A549 (cell line): Measurements from ENCODE around the gene ITPRIP. TPM values are rescaled to one million over a fixed set of nuclear protein-coding genes. Genes with fewer than 3 reads are reported as not detected.

ENCODE experiments used
- ATAC-seq, 2 experiments: fragments of 200-7000 bp in 1 of 2; fragments of >200 bp in 1 of 2; cut with Nextera tagmentation in 1 of 2; cut with Tn5 transposase in 1 of 2; 3 replicates each; pipeline versions ENCODE4 v1.8.0 to v1.9.1; 2018 to 2020; ENCODE audit warnings: mild to moderate bottlenecking in 1 of 2, moderate library complexity in 1 of 2
- CTCF ChIA-PET: fragments of 300-600 bp; sonication (Branson Sonifier 250); formaldehyde crosslinking; extraction: SDS; loops from one replicate; lab custom pipeline; 2021; ENCODE audit warnings: antibody characterized with exemption, inconsistent platforms; lab: Yijun Ruan, JAX
- POLR2A ChIA-PET: fragments of 350-600 bp; formaldehyde crosslinking; extraction: SDS; loops from one replicate; lab custom pipeline; 2021; ENCODE audit warnings: antibody characterized with exemption, inconsistent platforms; lab: Yijun Ruan, JAX
- DNase-seq, 2 experiments: peaks; one replicate each; pipeline versions ENCODE4 v3.0.0 to v3.0.0-alpha.2; 2011 to 2016; ENCODE audit warnings: low read depth in 1 of 2, low spot score in 1 of 2
- FAIRE-seq: peaks from 2 replicates; lab custom pipeline; 2011; peaks lifted over from hg19 to GRCh38; lab: Jason Lieb, UNC
- H3K27ac ChIP-seq, 2 experiments: fragments of >200 bp; sonication (Bioruptor Twin); formaldehyde crosslinking; 3 replicates each; pipeline ENCODE4 v1.5.1; 2016 to 2017
- H3K4me1 ChIP-seq: fragments of >200 bp; sonication (Bioruptor Twin); formaldehyde crosslinking; 3 replicates; pipeline ENCODE4 v1.6.1; 2016
- H3K4me2 ChIP-seq: fragments of >200 bp; sonication (Bioruptor Twin); formaldehyde crosslinking; 3 replicates; pipeline ENCODE4 v1.6.1; 2016
- H3K4me3 ChIP-seq: fragments of >200 bp; sonication (Bioruptor Twin); formaldehyde crosslinking; 3 replicates; pipeline ENCODE4 v1.5.1; 2016
- H3K9me3 ChIP-seq: fragments of >200 bp; sonication (Bioruptor Twin); formaldehyde crosslinking; 3 replicates; pipeline ENCODE4 v1.6.1; 2016
- ATOH8 ChIP-seq: fragments of 250-450 bp; sonication (Bioruptor Pico); IDR thresholded peaks from 2 replicates; pipeline ENCODE4 v1.5.0; 2020; ENCODE audit warnings: low read depth, mild to moderate bottlenecking, moderate library complexity
- BCL3 ChIP-seq: fragments of >200 bp; sonication (Bioruptor Twin); formaldehyde crosslinking; IDR thresholded peaks from 3 replicates; pipeline ENCODE4 v1.6.1; 2016
- CBX8 ChIP-seq: fragments of 200-600 bp; sonication (generic); IDR thresholded peaks from 2 replicates; pipeline ENCODE4 v1.6.1; 2016
- CEBPB ChIP-seq, 2 experiments: fragments of >200 bp in 1 of 2; sonication (Bioruptor Twin) in 1 of 2; formaldehyde crosslinking in 1 of 2; IDR thresholded peaks; 2 replicates each; pipeline ENCODE4 v1.6.1; 2012 to 2016
- CHD4 ChIP-seq: fragments of 200-600 bp; sonication (generic); IDR thresholded peaks from 2 replicates; pipeline ENCODE4 v1.6.1; 2016; ENCODE audit warnings: antibody characterized with exemption, mild to moderate bottlenecking, borderline replicate concordance
- EHMT2 ChIP-seq: fragments of 200-600 bp; sonication (generic); IDR thresholded peaks from 2 replicates; pipeline ENCODE4 v1.6.1; 2016; ENCODE audit warnings: antibody characterized with exemption, low read depth, mild to moderate bottlenecking, moderate library complexity
- ESRRA ChIP-seq: fragments of 150-350 bp; IDR thresholded peaks from 2 replicates; pipeline ENCODE4 v1.6.1; 2014; ENCODE audit warnings: mild to moderate bottlenecking, low read length, borderline replicate concordance
- FOXS1 ChIP-seq: fragments of 250-450 bp; sonication (Bioruptor Pico); IDR thresholded peaks from 2 replicates; pipeline ENCODE4 v1.5.0; 2020; ENCODE audit warnings: mild to moderate bottlenecking, moderate library complexity
- GATA3 ChIP-seq: IDR thresholded peaks from 2 replicates; pipeline ENCODE4 v1.6.1; 2012; ENCODE audit warnings: borderline replicate concordance
- HEYL ChIP-seq: fragments of 250-450 bp; sonication (Bioruptor Pico); IDR thresholded peaks from 2 replicates; pipeline ENCODE4 v1.8.0; 2021; ENCODE audit warnings: mild to moderate bottlenecking, moderate library complexity
- HMGXB4 ChIP-seq: fragments of 250-450 bp; sonication (Bioruptor Pico); IDR thresholded peaks from 2 replicates; pipeline ENCODE4 v1.5.0; 2021; ENCODE audit warnings: mild to moderate bottlenecking, moderate library complexity, borderline replicate concordance
- HOXB5 ChIP-seq: fragments of 250-450 bp; sonication (Bioruptor Pico); IDR thresholded peaks from 2 replicates; pipeline ENCODE4 v1.5.0; 2020; ENCODE audit warnings: mild to moderate bottlenecking, moderate library complexity
- JUNB ChIP-seq: fragments of >200 bp; sonication (Bioruptor Twin); formaldehyde crosslinking; IDR thresholded peaks from 2 replicates; pipeline ENCODE4 v1.6.1; 2016
- MAX ChIP-seq: IDR thresholded peaks from 2 replicates; pipeline ENCODE4 v1.6.1; 2012
- NPAS2 ChIP-seq: fragments of 250-450 bp; sonication (Bioruptor Pico); IDR thresholded peaks from 2 replicates; pipeline ENCODE4 v1.8.0; 2022; ENCODE audit warnings: mild to moderate bottlenecking, moderate library complexity, borderline replicate concordance
- NR3C1 ChIP-seq: fragments of >200 bp; sonication (Bioruptor Twin); formaldehyde crosslinking; IDR thresholded peaks from 3 replicates; pipeline ENCODE4 v1.6.1; 2017
- PBX3 ChIP-seq: IDR thresholded peaks from 2 replicates; pipeline ENCODE4 v1.6.1; 2012
- POLR2A ChIP-seq: IDR thresholded peaks from 2 replicates; pipeline ENCODE4 v1.6.1; 2012; ENCODE audit warnings: mild to moderate bottlenecking, low read length
- RAD21 ChIP-seq, 2 experiments: fragments of >200 bp in 1 of 2; sonication (Bioruptor Twin) in 1 of 2; formaldehyde crosslinking in 1 of 2; IDR thresholded peaks in 1 of 2; conservative IDR thresholded peaks in 1 of 2; 2 replicates in 1 of 2; 3 replicates in 1 of 2; pipeline ENCODE4 v1.6.1; 2012 to 2018; ENCODE audit warnings: inconsistent platforms in 1 of 2
- RARB ChIP-seq: fragments of 250-450 bp; sonication (Bioruptor Pico); IDR thresholded peaks from 2 replicates; pipeline ENCODE4 v1.8.0; 2021; ENCODE audit warnings: mild to moderate bottlenecking, moderate library complexity
- TP53 ChIP-seq: fragments of 250-450 bp; sonication (Bioruptor Pico); IDR thresholded peaks from 2 replicates; pipeline ENCODE4 v1.5.0; 2021; ENCODE audit warnings: mild to moderate bottlenecking, moderate library complexity
- USF2 ChIP-seq: fragments of 450-650 bp; IDR thresholded peaks from 2 replicates; pipeline ENCODE4 v1.6.1; 2014; ENCODE audit warnings: antibody characterized with exemption
- ZC3H11A ChIP-seq: fragments of 450-650 bp; IDR thresholded peaks from 2 replicates; pipeline ENCODE4 v1.6.1; 2014; ENCODE audit warnings: antibody characterized with exemption, mild to moderate bottlenecking
- WGBS: methylation state at CpG from one replicate; pipeline ENCODE4 v1.1.6; 2017; ENCODE audit errors: missing lambda C conversion rate; 5-methylcytosine and 5-hydroxymethylcytosine counted together
- polyA plus RNA-seq, 4 experiments: library from polyadenylated mRNA; depleted of rRNA in 3 of 4; stranded (reverse); fragments of >200 nt; fragmentation: RNase III in 1 of 4; extraction: RNeasy Plus Mini Kit Qiagen cat#74134 plus additional on column Dnase treatment in 1 of 4; gene quantifications; 2 replicates in 3 of 4; 3 replicates in 1 of 4; pipeline ENCODE4 v1.2.3, GENCODE V29; 2011 to 2017

ITPRIP gene
- polyA plus RNA-seq, 2 of the 4 experiments (the other 2 are of a cell fraction), result 14.8 to 21.0 TPM

GRCh38 chr10:104340641-104341040 is 2.4 kb upstream of the ITPRIP start:
- ChIA-PET POLR2A (no interaction called here), CTCF (interaction anchor here (1.1 to 2.7 kb wide), 6 partner anchors 9 to 66 kb away, joined by 3 to 19 read pairs (median 4); partner anchors contain the start of gene CFAP58)
- no peaks in the 10 kb centered on the region for H3K9me3 ChIP-seq
- peaks cover 28% of the 10 kb centered on the region for H3K4me1 ChIP-seq
- 93% methylated on average over 4 of the region's 4 CpGs for WGBS
- ATAC-seq, result no peak
- no peak overlapping the region for H3K4me3 ChIP-seq
- H3K4me2 ChIP-seq, result no peak overlapping the region; the same call in 2 of the 3 replicates
- peak overlapping the region in 1 of 2 experiments; percentile 42; a peak in 2 of 6 replicates for H3K27ac ChIP-seq
- TF ChIP-seq HMGXB4 (CRISPR knock-in tag), result no peak
- TF ChIP-seq HOXB5 (CRISPR knock-in tag), result no peak
- no peak for TF ChIP-seq ESRRA
- TF ChIP-seq NR3C1, result no peak
- no peak for TF ChIP-seq MAX
- TF ChIP-seq PBX3, result no peak
- no peak for TF ChIP-seq EHMT2
- TF ChIP-seq RARB (CRISPR knock-in tag), result no peak
- no peak for TF ChIP-seq NPAS2 (CRISPR knock-in tag)
- no peak for TF ChIP-seq ATOH8
- TF ChIP-seq HEYL (CRISPR knock-in tag), result no peak
- no peak for TF ChIP-seq JUNB
- FAIRE-seq, result no peak
- no peak for DNase-seq

GRCh38 chr10:104340111-104340526 is 1.9 kb upstream of the ITPRIP start:
- ATAC-seq, result no peak
- WGBS, result 44% methylated on average over 4 of the region's 4 CpGs
- H3K4me3 ChIP-seq, result no peak overlapping the region

More at GRCh38 chr10:104340111-104340526, 1.9 kb upstream of the ITPRIP start:
- no peak for DNase-seq
- POLR2A ChIA-PET, result no interaction called here
- Histone ChIP-seq H3K9me3 (no peaks in the 10 kb centered on the region), H3K4me2 (peak overlapping the region; percentile 88), H3K27ac (peak overlapping the region in 1 of 2 experiments; percentile 42; a peak in 2 of 6 replicates), H3K4me1 (peaks cover 30% of the 10 kb centered on the region)
- no peak for FAIRE-seq
- TF ChIP-seq ATOH8 (no peak), RAD21 (conservative IDR thresholded peaks at IDR 0.05 in 1 of 2, IDR thresholded peaks at IDR 0.05 in 1 of 2) (no peak), FOXS1 (CRISPR knock-in tag) (no peak), HMGXB4 (CRISPR knock-in tag) (no peak), CHD4 (no peak), EHMT2 (no peak), JUNB (no peak), ZC3H11A (no peak), TP53 (CRISPR knock-in tag) (no peak), CBX8 (no peak), BCL3 (no peak), USF2 (no peak), POLR2A (no peak), GATA3 (no peak), CEBPB (IDR thresholded peaks at IDR 0.05) (no peak)
- TF ChIP-seq, all 56 proteins: peak for 0
- CTCF ChIA-PET, result interaction anchor here (1.5 to 7.4 kb wide), 8 partner anchors 10 to 49 kb away, joined by 6 to 67 read pairs (median 14); partner anchors contain the start of gene CFAP58
